IMR-90 (cell line): Measurements from ENCODE around the gene FCRL1. TPM values are rescaled to one million over a fixed set of nuclear protein-coding genes. Genes with fewer than 3 reads are reported as not detected.

ENCODE experiments used
- ATAC-seq: fragments of 200-7000 bp; cut with Tn5 transposase; 2 replicates; pipeline ENCODE4 v1.9.1; 2020; ENCODE audit warnings: low read depth, mild to moderate bottlenecking, moderate library complexity
- BruUV-seq: library from RNA; stranded (reverse); fragments of 400-500 nt; replicated peaks from 2 replicates; lab custom pipeline; 2021; lab: Mats Ljungman, UMichigan
- CTCF ChIA-PET: fragments of 300-600 bp; formaldehyde crosslinking; extraction: SDS; loops from one replicate; lab custom pipeline; 2021; ENCODE audit warnings: antibody characterized with exemption; lab: Yijun Ruan, JAX
- POLR2A ChIA-PET: fragments of 300-600 bp; sonication (Branson Sonifier 250); formaldehyde crosslinking; loops from one replicate; lab custom pipeline; 2022; ENCODE audit warnings: antibody characterized with exemption; ENCODE audit not compliant: unreplicated experiment; lab: Charles Lee
- DNase-seq: peaks from one replicate; pipeline ENCODE4 v3.0.0; 2013
- H2AFZ ChIP-seq: replicated peaks from 2 replicates; pipeline ENCODE3; 2013; ENCODE audit warnings: low read length, mild to moderate bottlenecking; ENCODE audit not compliant: poor library complexity
- H2AK5ac ChIP-seq: 2 replicates; pipeline ENCODE4 v1.6.1; 2013; ENCODE audit warnings: low read depth, low read length, inconsistent platforms
- H2AK9ac ChIP-seq: replicated peaks from 2 replicates; pipeline ENCODE3; 2013; ENCODE audit warnings: mild to moderate bottlenecking, low read depth, low read length, moderate library complexity; ENCODE audit not compliant: poor library complexity
- H2BK120ac ChIP-seq: 2 replicates; pipeline ENCODE4 v1.6.1; 2013; ENCODE audit warnings: low read depth, low read length, inconsistent platforms
- H2BK15ac ChIP-seq: 3 replicates; pipeline ENCODE4 v1.6.1; 2013; ENCODE audit warnings: low read depth, low read length, inconsistent platforms
- H2BK20ac ChIP-seq: 2 replicates; pipeline ENCODE4 v1.6.1; 2013; ENCODE audit warnings: low read depth, mild to moderate bottlenecking, inconsistent platforms, low read length, moderate library complexity
- H2BK5ac ChIP-seq: 2 replicates; pipeline ENCODE4 v1.6.1; 2013; ENCODE audit warnings: mild to moderate bottlenecking, low read depth, low read length, inconsistent platforms; ENCODE audit not compliant: poor library complexity, severe bottlenecking
- H3K14ac ChIP-seq: replicated peaks from 2 replicates; pipeline ENCODE4 v1.6.1; 2013; ENCODE audit warnings: low read depth, low read length, inconsistent platforms
- H3K18ac ChIP-seq: 2 replicates; pipeline ENCODE4 v1.6.1; 2013; ENCODE audit warnings: low read depth, low read length, control low read depth
- H3K23ac ChIP-seq: 2 replicates; pipeline ENCODE4 v1.6.1; 2013; ENCODE audit warnings: low read depth, low read length, inconsistent platforms
- H3K27ac ChIP-seq: 2 replicates; pipeline ENCODE4 v1.5.1; 2013; ENCODE audit warnings: mild to moderate bottlenecking, control low read depth, low read length; ENCODE audit not compliant: insufficient read depth
- H3K27me3 ChIP-seq: 2 replicates; pipeline ENCODE4 v1.6.1; 2013; ENCODE audit warnings: low read length; ENCODE audit not compliant: control insufficient read depth, insufficient read depth
- H3K36me3 ChIP-seq: 2 replicates; pipeline ENCODE4 v1.6.1; 2013; ENCODE audit warnings: low read length, mixed read lengths; ENCODE audit not compliant: control insufficient read depth, insufficient read depth
- H3K4ac ChIP-seq: 2 replicates; pipeline ENCODE4 v1.6.1; 2013; ENCODE audit warnings: low read depth, low read length, inconsistent platforms
- H3K4me1 ChIP-seq: 2 replicates; pipeline ENCODE4 v1.6.1; 2013; ENCODE audit warnings: low read length, mixed read lengths; ENCODE audit not compliant: control insufficient read depth, insufficient read depth
- H3K4me2 ChIP-seq: 2 replicates; pipeline ENCODE4 v1.6.1; 2013; ENCODE audit warnings: low read depth, mild to moderate bottlenecking, control low read depth, low read length, moderate library complexity
- H3K4me3 ChIP-seq: 2 replicates; pipeline ENCODE4 v1.5.1; 2013; ENCODE audit warnings: low read depth, mild to moderate bottlenecking, control low read depth, low read length, moderate library complexity; ENCODE audit not compliant: insufficient read depth
- H3K56ac ChIP-seq: 2 replicates; pipeline ENCODE4 v1.6.1; 2013; ENCODE audit warnings: low read length, inconsistent platforms; ENCODE audit not compliant: insufficient read depth; ENCODE audit errors: extremely low read depth
- H3K79me1 ChIP-seq, 2 experiments: 2 replicates each; pipeline ENCODE4 v1.6.1; 2013; ENCODE audit warnings: low read length in 2 of 2, inconsistent platforms in 1 of 2, low read depth in 1 of 2
- H3K9ac ChIP-seq: 2 replicates; pipeline ENCODE4 v1.6.1; 2013; ENCODE audit warnings: low read depth, low read length, control low read depth
- H3K9me1 ChIP-seq: 2 replicates; pipeline ENCODE4 v1.6.1; 2013; ENCODE audit warnings: low read length, inconsistent platforms; ENCODE audit not compliant: insufficient read depth
- H3K9me3 ChIP-seq: 2 replicates; pipeline ENCODE4 v1.6.1; 2013; ENCODE audit warnings: low read length; ENCODE audit not compliant: control insufficient read depth, insufficient read depth
- H4K20me1 ChIP-seq: 2 replicates; pipeline ENCODE4 v1.6.1; 2013; ENCODE audit warnings: low read length, inconsistent platforms; ENCODE audit not compliant: insufficient read depth
- H4K5ac ChIP-seq: 2 replicates; pipeline ENCODE4 v1.6.1; 2013; ENCODE audit warnings: mild to moderate bottlenecking, low read depth, low read length, control low read depth
- H4K8ac ChIP-seq, 2 experiments: 2 replicates each; pipeline ENCODE4 v1.6.1; 2013; ENCODE audit warnings: low read depth in 2 of 2, low read length in 2 of 2, control low read depth in 1 of 2, inconsistent platforms in 1 of 2
- H4K91ac ChIP-seq: 2 replicates; pipeline ENCODE4 v1.6.1; 2013; ENCODE audit warnings: low read depth, low read length, inconsistent platforms; ENCODE audit not compliant: insufficient read depth
- BHLHE40 ChIP-seq: fragments of 150-350 bp; IDR thresholded peaks from 2 replicates; pipeline ENCODE4 v1.6.1; 2016; ENCODE audit warnings: mild to moderate bottlenecking, low read depth, low read length
- CEBPB ChIP-seq: IDR thresholded peaks from 2 replicates; pipeline ENCODE4 v1.6.1; 2012; ENCODE audit warnings: low read depth, low read length, improper control_type of control experiment
- CHD1 ChIP-seq: IDR thresholded peaks from 2 replicates; pipeline ENCODE4 v1.6.1; 2012; ENCODE audit warnings: low read depth, low read length, improper control_type of control experiment
- FOS ChIP-seq: fragments of 150-350 bp; IDR thresholded peaks from 2 replicates; pipeline ENCODE4 v1.6.1; 2016; ENCODE audit warnings: low read depth, low read length
- MAFK ChIP-seq: IDR thresholded peaks from 2 replicates; pipeline ENCODE4 v1.6.1; 2012; ENCODE audit warnings: low read depth, low read length, improper control_type of control experiment
- MAZ ChIP-seq: IDR thresholded peaks from 2 replicates; pipeline ENCODE4 v1.6.1; 2012; ENCODE audit warnings: low read depth, mild to moderate bottlenecking, low read length, improper control_type of control experiment, moderate library complexity, borderline replicate concordance
- MXI1 ChIP-seq: IDR thresholded peaks from 2 replicates; pipeline ENCODE4 v1.6.1; 2012; ENCODE audit warnings: low read depth, mild to moderate bottlenecking, low read length, moderate library complexity, borderline replicate concordance
- NFE2L2 ChIP-seq: fragments of 150-350 bp; IDR thresholded peaks from 2 replicates; pipeline ENCODE4 v1.6.1; 2016; ENCODE audit warnings: low read depth, mild to moderate bottlenecking, low read length
- POLR2A ChIP-seq: IDR thresholded peaks from 2 replicates; pipeline ENCODE4 v1.6.1; 2012; ENCODE audit warnings: mild to moderate bottlenecking, low read depth, low read length
- RAD21 ChIP-seq: IDR thresholded peaks from 2 replicates; pipeline ENCODE4 v1.6.1; 2012; ENCODE audit warnings: low read length, improper control_type of control experiment
- RCOR1 ChIP-seq: IDR thresholded peaks from 2 replicates; pipeline ENCODE4 v1.6.1; 2012; ENCODE audit warnings: mild to moderate bottlenecking, low read length, improper control_type of control experiment; ENCODE audit not compliant: insufficient replicate concordance
- RFX5 ChIP-seq: IDR thresholded peaks from 2 replicates; pipeline ENCODE4 v1.8.0; 2012; ENCODE audit warnings: low read depth, mild to moderate bottlenecking, low read length, moderate library complexity
- SMC3 ChIP-seq: fragments of 150-350 bp; IDR thresholded peaks from 2 replicates; pipeline ENCODE4 v1.6.1; 2016; ENCODE audit warnings: low read depth, mild to moderate bottlenecking, antibody characterized with exemption, low read length, moderate library complexity
- WGBS, 2 experiments: methylation state at CpG; one replicate each; pipeline versions ENCODE4 v1.1.5 to v1.1.7; 2013; ENCODE audit warnings: missing lambda C conversion rate in 2 of 2; ENCODE audit not compliant: insufficient read length in 1 of 2; ENCODE audit errors: extremely low coverage in 2 of 2; 5-methylcytosine and 5-hydroxymethylcytosine counted together
- dilution Hi-C: fragments of 300-500 bp; cut with HindIII; formaldehyde crosslinking; loops from one replicate; pipeline ENCODE4 v1.14.3; 2018; ENCODE audit warnings: low sequenced_read_pairs; ENCODE audit not compliant: unreplicated experiment
- in situ Hi-C: fragments of 300-500 bp; cut with MboI; formaldehyde crosslinking; loops from 3 replicates; pipeline ENCODE4 v1.14.3; 2019; ENCODE audit warnings: low sequenced_read_pairs, inconsistent platforms, mixed read lengths
- intact Hi-C: fragments of 100-400 bp; cut with micrococcal nuclease; formaldehyde crosslinking; loops from 2 replicates; pipeline ENCODE4 v1.10.0; 2022
- polyA plus RNA-seq, 3 experiments: library from polyadenylated mRNA; depleted of rRNA; stranded (reverse); fragments of >200 nt; gene quantifications; 2 replicates each; pipeline ENCODE4 v1.2.3, GENCODE V29; 2012; ENCODE audit warnings: low replicate concordance in 1 of 3
- total RNA-seq: library from RNA; depleted of rRNA; stranded (reverse); fragments of >200 nt; gene quantifications from 2 replicates; pipeline ENCODE4 v1.2.3, GENCODE V29; 2012
- TF ChIP-seq, protein P1 (sequence below): conservative IDR thresholded peaks from 2 replicates; pipeline ENCODE4 v1.5.1; 2012; ENCODE audit warnings: mild to moderate bottlenecking, low read depth, low read length, improper control_type of control experiment
- TF ChIP-seq, protein P2 (sequence below): fragments of 150-350 bp; IDR thresholded peaks from 2 replicates; pipeline ENCODE4 v1.6.1; 2017; ENCODE audit warnings: mild to moderate bottlenecking, antibody characterized with exemption, low read length, low read depth
- TF ChIP-seq, protein P3 (sequence below): fragments of 150-350 bp; IDR thresholded peaks from 2 replicates; pipeline ENCODE4 v1.6.1; 2016; ENCODE audit warnings: low read depth, mild to moderate bottlenecking, low read length, moderate library complexity, borderline replicate concordance

FCRL1 gene
- total and polyA plus RNA-seq, 2 of the 4 experiments (the other 2 are of a cell fraction) = not detected

DNA sequence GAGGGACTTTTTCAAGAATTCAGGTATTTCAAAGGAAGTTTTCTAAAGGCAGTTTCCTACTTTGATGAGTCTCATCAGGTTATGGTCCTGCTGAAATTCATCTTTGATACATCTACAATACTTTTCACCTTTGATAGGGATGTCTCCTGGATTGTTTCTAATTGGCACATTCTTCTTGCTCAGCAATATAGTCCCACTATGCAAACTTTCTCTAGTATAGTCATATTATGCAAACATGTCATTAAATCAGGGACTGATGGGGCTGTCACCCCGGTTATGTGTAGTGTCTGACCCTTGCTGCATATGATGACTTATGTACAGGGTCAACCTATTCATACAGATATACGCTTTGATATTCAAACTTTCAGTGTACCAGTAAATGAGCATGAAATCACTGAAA is 379 bp upstream of the FCRL1 start:
- Histone ChIP-seq H3K27ac (no peak overlapping the region), H2AK5ac (no peak overlapping the region), H4K20me1 (no peaks in the 10 kb centered on the region), H3K9me1 (no peaks in the 10 kb centered on the region), H3K18ac (no peak overlapping the region), H4K8ac (no peak overlapping the region), H3K4me1 (no peaks in the 10 kb centered on the region), H2BK15ac (no peak overlapping the region), H4K5ac (no peak overlapping the region), H3K9ac (no peak overlapping the region), H2BK5ac (no peak overlapping the region), H3K4me2 (no peak overlapping the region), H3K79me1 (no peaks in the 10 kb centered on the region), H3K27me3 (no peaks in the 10 kb centered on the region), H3K4me3 (no peak overlapping the region), H3K23ac (no peak overlapping the region), H3K9me3 (no peaks in the 10 kb centered on the region), H2BK20ac (no peak overlapping the region), H2BK120ac (no peak overlapping the region), H3K56ac (no peak overlapping the region), H3K14ac (no peak overlapping the region), H3K4ac (no peak overlapping the region), H2AFZ (no peak overlapping the region), H4K91ac (no peak overlapping the region), H3K36me3 (no peaks in the 10 kb centered on the region), H2AK9ac (no peak overlapping the region)
- ATAC-seq = no peak
- no TSS peak for BruUV-seq
- in situ Hi-C loops = no loop called here
- TF ChIP-seq FOS = no peak
- no peak for TF ChIP-seq SMC3
- TF ChIP-seq MAFK = no peak
- TF ChIP-seq RAD21 = no peak
- TF ChIP-seq BHLHE40 = no peak
- no peak for TF ChIP-seq MXI1
- TF ChIP-seq MAZ = no peak
- no peak for TF ChIP-seq RCOR1
- no peak for TF ChIP-seq CEBPB
- TF ChIP-seq, protein P1, sequence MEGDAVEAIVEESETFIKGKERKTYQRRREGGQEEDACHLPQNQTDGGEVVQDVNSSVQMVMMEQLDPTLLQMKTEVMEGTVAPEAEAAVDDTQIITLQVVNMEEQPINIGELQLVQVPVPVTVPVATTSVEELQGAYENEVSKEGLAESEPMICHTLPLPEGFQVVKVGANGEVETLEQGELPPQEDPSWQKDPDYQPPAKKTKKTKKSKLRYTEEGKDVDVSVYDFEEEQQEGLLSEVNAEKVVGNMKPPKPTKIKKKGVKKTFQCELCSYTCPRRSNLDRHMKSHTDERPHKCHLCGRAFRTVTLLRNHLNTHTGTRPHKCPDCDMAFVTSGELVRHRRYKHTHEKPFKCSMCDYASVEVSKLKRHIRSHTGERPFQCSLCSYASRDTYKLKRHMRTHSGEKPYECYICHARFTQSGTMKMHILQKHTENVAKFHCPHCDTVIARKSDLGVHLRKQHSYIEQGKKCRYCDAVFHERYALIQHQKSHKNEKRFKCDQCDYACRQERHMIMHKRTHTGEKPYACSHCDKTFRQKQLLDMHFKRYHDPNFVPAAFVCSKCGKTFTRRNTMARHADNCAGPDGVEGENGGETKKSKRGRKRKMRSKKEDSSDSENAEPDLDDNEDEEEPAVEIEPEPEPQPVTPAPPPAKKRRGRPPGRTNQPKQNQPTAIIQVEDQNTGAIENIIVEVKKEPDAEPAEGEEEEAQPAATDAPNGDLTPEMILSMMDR = no peak
- TF ChIP-seq, protein P2, sequence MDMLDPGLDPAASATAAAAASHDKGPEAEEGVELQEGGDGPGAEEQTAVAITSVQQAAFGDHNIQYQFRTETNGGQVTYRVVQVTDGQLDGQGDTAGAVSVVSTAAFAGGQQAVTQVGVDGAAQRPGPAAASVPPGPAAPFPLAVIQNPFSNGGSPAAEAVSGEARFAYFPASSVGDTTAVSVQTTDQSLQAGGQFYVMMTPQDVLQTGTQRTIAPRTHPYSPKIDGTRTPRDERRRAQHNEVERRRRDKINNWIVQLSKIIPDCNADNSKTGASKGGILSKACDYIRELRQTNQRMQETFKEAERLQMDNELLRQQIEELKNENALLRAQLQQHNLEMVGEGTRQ = no peak
- no peak for TF ChIP-seq POLR2A
- no peak for TF ChIP-seq CHD1
- TF ChIP-seq NFE2L2 = no peak
- TF ChIP-seq, protein P3, sequence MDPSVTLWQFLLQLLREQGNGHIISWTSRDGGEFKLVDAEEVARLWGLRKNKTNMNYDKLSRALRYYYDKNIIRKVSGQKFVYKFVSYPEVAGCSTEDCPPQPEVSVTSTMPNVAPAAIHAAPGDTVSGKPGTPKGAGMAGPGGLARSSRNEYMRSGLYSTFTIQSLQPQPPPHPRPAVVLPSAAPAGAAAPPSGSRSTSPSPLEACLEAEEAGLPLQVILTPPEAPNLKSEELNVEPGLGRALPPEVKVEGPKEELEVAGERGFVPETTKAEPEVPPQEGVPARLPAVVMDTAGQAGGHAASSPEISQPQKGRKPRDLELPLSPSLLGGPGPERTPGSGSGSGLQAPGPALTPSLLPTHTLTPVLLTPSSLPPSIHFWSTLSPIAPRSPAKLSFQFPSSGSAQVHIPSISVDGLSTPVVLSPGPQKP = no peak
- TF ChIP-seq RFX5 = no peak
- dilution Hi-C loops = no loop called here
- no CpG with 5 or more reads among the region's 2 CpGs for WGBS, 2 experiments
- intact Hi-C loops = no loop called here
- DNase-seq = no peak
- POLR2A ChIA-PET = no interaction called here
- CTCF ChIA-PET = no interaction called here
